NCI-H2081 (cell line): ENCODE data around the gene ATP10A.
"Not testable (repeated sequence)": the region's sequence is repeated elsewhere in the genome, so short reads cannot be mapped to it uniquely, and the experiment has no call there.

Experiments
- DNase-seq, 2 experiments: peaks; one replicate each; lab custom pipeline; 2025; lab: John Stamatoyannopoulos, UW

Gene ATP10A

GRCh38 chr15:25641762-25642161 is 221.4 kb downstream of the ATP10A start:
- no peak for DNase-seq

- DNase-seq = no peak
These were observed 221.8 kb downstream of the ATP10A start for GRCh38 chr15:25641361-25641760.

GRCh38 chr15:25640959-25641358 is 222.2 kb downstream of the ATP10A start:
- not testable (repeated sequence) for DNase-seq

GRCh38 chr15:25640381-25640780 is 222.7 kb downstream of the ATP10A start:
- DNase-seq = no peak

GRCh38 chr15:25636486-25636885 is 226.6 kb downstream of the ATP10A start:
- DNase-seq = not testable (repeated sequence)

- DNase-seq = no peak
These were observed 227.9 kb downstream of the ATP10A start for GRCh38 chr15:25635191-25635590.

GRCh38 chr15:25633862-25634261 is 229.3 kb downstream of the ATP10A start:
- no peak for DNase-seq

GRCh38 chr15:25631971-25632370 is 231.2 kb downstream of the ATP10A start:
- no peak for DNase-seq
